IPS-20b (cell line): ENCODE data around the gene CD53.
"Not testable (repeated sequence)": the region's sequence is repeated elsewhere in the genome, so short reads cannot be mapped to it uniquely, and the experiment has no call there.

Source experiments
- H3K27ac ChIP-seq: one replicate; pipeline ENCODE4 v1.5.1; 2013; ENCODE audit warnings: low read length
- H3K27me3 ChIP-seq: 2 replicates; pipeline ENCODE4 v1.6.1; 2013; ENCODE audit warnings: mild to moderate bottlenecking, low read length, inconsistent platforms; ENCODE audit not compliant: insufficient read depth
- H3K36me3 ChIP-seq: 2 replicates; pipeline ENCODE4 v1.6.1; 2013; ENCODE audit warnings: low read depth, mild to moderate bottlenecking, inconsistent platforms, low read length, moderate library complexity; ENCODE audit not compliant: insufficient read depth
- H3K4me1 ChIP-seq: 2 replicates; pipeline ENCODE4 v1.6.1; 2013; ENCODE audit warnings: mild to moderate bottlenecking, control low read depth, inconsistent platforms, low read length, moderate library complexity; ENCODE audit not compliant: insufficient read depth
- H3K4me3 ChIP-seq: 2 replicates; pipeline ENCODE4 v1.5.1; 2013; ENCODE audit warnings: mild to moderate bottlenecking, low read length, inconsistent platforms
- H3K9ac ChIP-seq: 2 replicates; pipeline ENCODE4 v1.6.1; 2013; ENCODE audit warnings: low read depth, mild to moderate bottlenecking, inconsistent platforms, low read length, moderate library complexity
- H3K9me3 ChIP-seq: 2 replicates; pipeline ENCODE4 v1.6.1; 2013; ENCODE audit warnings: mild to moderate bottlenecking, low read depth, low read length, inconsistent platforms; ENCODE audit not compliant: insufficient read depth

CD53 gene

DNA sequence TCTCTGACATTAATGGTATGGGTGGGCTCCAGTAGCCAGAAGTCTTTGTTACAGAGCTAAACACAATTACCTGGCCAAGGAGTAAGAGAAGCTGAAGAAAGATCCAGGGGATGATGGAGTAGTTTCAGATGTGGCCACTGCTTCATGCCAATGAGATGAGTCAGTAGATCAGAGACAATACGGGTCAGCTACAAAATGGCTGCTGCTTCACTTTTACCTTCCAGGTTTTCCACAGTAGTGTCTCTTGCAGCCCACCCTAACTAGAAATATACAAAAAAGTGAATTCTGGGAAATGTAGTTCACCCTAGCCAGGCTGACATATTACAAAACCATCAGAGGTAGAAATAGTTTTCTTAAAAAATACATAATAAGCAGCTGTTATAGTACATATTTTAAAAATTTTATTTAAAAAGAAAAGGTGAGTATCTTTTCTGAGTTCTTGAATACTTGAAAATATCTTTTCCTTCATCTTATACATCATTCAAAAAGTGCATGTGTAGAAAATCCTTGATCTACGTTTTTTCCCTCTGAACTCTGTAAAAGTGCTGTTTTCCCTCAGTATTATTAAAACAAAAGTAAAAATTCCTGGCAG is 54.6 kb downstream of the CD53 start:
- Histone ChIP-seq H3K36me3 (no peaks in the 10 kb centered on the region), H3K9ac (no peak overlapping the region), H3K4me3 (no peak overlapping the region; the same call in 1 of the 2 replicates), H3K27ac (no peak overlapping the region), H3K9me3 (no peaks in the 10 kb centered on the region), H3K4me1 (no peaks in the 10 kb centered on the region), H3K27me3 (no peaks in the 10 kb centered on the region)

DNA sequence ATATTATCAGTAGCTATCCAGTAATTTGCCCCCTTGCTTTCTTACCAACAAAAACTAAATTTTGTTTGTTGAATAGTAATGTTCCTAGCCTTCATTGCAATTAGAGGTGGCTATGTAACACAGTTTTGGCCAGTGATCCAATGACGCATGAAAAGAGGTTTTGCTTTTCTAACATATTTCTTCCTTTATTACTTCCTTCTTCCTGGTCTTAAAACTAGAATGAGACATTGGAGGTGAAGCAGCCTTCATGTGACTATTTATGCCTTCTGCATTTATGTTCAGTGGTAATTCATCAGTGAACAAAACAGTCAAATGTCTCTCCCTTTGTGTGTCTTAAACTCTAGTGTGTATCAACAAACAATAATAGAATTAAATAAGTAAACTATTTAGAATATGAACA is 55.2 kb downstream of the CD53 start:
- Histone ChIP-seq H3K9me3 (no peaks in the 10 kb centered on the region), H3K27ac (no peak overlapping the region), H3K27me3 (no peaks in the 10 kb centered on the region), H3K36me3 (no peaks in the 10 kb centered on the region), H3K9ac (no peak overlapping the region), H3K4me3 (no peak overlapping the region), H3K4me1 (no peaks in the 10 kb centered on the region)

DNA sequence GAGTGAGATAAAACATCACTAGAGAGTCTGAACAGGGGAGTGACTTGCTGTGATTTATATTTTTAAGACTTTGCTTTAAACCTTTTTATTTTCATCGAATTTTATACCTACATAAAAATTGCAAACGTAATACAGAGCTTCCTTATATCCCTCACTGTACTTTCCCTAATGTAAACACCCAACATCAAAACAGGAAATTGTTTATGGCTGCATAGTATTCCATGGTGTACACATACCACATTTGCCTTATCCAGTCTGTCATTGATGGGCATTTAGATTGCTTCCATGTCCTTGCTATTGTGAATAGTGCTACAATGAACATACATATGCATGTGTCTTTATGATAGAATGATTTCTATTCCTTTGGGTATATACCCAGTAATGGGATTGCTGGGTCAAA is 56.0 kb downstream of the CD53 start:
- no peaks in the 10 kb centered on the region for H3K36me3 ChIP-seq
- no peak overlapping the region for H3K27ac ChIP-seq
- no peak overlapping the region for H3K9ac ChIP-seq
- no peaks in the 10 kb centered on the region for H3K4me1 ChIP-seq
- no peaks in the 10 kb centered on the region for H3K27me3 ChIP-seq
- H3K4me3 ChIP-seq: no peak overlapping the region
- H3K9me3 ChIP-seq: no peaks in the 10 kb centered on the region

DNA sequence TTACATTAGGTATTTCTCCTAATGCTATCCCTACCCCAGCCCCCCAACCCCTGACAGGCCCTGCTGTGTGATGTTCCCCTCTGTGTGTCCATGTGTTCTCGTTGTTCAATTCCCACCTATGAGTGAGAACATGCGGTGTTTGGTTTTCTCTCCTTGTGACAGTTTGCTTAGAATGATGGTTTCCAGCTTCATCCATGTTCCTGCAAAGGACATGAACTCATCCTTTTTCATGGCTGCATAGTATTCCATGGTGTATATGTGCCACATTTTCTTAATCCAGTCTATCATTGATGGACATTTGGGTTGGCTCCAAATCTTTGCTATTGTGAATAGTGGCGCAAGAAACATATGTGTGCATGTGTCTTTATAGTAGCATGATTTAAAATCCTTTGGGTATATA is 58.1 kb downstream of the CD53 start:
- H3K27me3 ChIP-seq, H3K4me1 ChIP-seq, H3K9ac ChIP-seq, H3K27ac ChIP-seq, H3K9me3 ChIP-seq, H3K36me3 ChIP-seq, H3K4me3 ChIP-seq: not testable (repeated sequence)

DNA sequence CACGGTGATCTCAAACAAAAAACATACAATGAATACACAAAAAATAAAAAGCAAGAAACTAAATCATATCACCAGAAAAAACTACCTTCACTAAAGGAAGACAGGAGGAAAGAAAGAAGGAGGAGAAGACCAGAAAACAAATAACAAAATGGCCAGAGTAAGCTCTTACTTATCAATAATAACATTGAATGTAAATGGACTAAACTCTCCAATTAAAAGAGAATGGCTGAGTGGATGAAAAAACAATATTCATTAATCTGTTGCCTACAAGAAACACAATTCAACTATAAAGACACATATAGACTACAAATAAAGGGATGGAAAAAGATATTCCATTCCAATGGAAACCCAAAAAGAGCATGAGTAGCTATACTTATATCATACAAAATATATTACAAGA is 63.6 kb downstream of the CD53 start:
- H3K27me3 ChIP-seq: no peaks in the 10 kb centered on the region
- no peaks in the 10 kb centered on the region; the same call in 1 of the 2 replicates for H3K9me3 ChIP-seq
- no peak overlapping the region for H3K9ac ChIP-seq
- no peak overlapping the region for H3K27ac ChIP-seq
- no peaks in the 10 kb centered on the region for H3K4me1 ChIP-seq
- H3K4me3 ChIP-seq: no peak overlapping the region
- H3K36me3 ChIP-seq: no peaks in the 10 kb centered on the region

DNA sequence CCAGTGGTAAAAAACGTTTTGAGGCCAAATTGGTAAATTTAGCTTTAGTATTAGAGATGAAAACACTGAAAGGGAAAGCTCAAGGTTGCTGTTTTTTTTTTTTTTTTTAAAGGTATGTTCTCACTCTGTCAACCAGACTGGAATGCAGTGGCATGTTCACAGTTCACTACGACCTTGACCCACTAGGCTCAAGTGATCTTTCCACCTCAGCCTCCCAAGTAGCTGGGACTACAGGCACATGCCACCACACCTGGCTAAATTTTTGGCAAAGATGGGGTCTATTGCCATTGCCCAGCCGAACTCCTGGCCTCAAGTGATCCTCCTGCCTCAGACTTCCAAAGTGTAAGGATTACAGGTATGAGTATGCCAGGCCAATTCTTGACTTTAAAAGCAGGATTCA is 71.9 kb downstream of the CD53 start:
- Histone ChIP-seq H3K27ac (no peak overlapping the region), H3K4me1 (no peaks in the 10 kb centered on the region), H3K27me3 (no peaks in the 10 kb centered on the region)

DNA sequence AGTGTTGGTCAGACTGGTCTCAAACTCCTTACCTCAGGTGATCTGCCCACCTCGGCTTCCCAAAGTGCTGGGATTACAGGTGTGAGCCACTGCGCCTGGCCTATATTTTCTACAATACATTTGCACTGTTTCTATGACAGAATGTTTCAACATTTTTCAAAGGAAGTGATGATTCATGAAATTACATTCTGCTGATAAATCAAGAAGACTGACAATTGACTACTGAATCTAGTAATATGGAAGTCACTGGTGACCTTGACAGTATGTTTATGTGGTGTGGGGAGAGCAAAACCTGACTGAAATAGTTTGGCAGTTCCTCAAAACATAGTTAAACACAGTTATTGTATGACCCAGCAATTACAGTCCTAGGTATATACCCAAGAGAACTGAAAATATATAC is 72.7 kb downstream of the CD53 start:
- peaks cover 19% of the 10 kb centered on the region for H3K36me3 ChIP-seq

More for the DNA sequence above, 71.9 kb downstream of the CD53 start:
- H3K9me3 ChIP-seq: no peaks in the 10 kb centered on the region
- H3K36me3 ChIP-seq: peaks cover 17% of the 10 kb centered on the region
- H3K4me3 ChIP-seq: no peak overlapping the region
- H3K9ac ChIP-seq: no peak overlapping the region

DNA sequence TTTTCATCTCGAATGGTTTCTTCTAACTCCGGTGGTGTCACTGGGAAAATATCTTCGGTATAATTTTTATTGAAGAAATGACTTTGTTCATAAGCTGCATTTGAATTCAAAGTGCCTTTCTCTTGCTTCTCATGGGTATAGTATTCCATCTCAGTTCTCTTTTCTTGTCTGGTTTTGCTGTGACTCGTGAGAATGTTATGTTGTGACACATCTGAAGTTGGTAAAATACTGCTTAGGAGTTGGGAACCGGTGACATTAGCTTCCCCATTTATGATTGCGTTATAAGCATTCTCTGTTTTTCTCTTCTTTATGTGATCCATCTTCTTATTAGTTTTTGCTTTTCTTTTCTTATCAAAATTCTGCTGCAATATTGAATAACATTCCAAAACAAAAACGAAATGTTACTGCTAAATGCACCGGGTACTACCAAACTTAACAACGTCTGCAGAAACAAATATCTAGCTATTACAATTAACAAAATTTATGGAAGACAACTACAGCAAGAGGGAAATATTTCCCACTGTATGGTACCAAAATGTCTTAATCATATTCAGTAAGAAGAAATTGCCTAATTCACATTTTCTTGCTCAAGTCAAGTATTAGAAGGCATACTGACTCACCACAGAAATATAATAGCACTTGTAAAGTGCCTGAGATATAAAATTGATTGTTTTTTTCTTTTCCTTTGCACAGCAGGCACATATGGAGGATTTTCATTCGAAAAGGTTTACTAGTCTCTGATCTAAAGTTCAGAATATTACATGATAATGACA is 75.3 kb downstream of the CD53 start:
- H3K27ac ChIP-seq: no peak overlapping the region
- no peaks in the 10 kb centered on the region for H3K9me3 ChIP-seq
- peaks cover 34% of the 10 kb centered on the region for H3K36me3 ChIP-seq
- H3K27me3 ChIP-seq: no peaks in the 10 kb centered on the region
- no peaks in the 10 kb centered on the region for H3K4me1 ChIP-seq
- H3K4me3 ChIP-seq: no peak overlapping the region
- no peak overlapping the region for H3K9ac ChIP-seq

More for the DNA sequence above, 72.7 kb downstream of the CD53 start:
- no peaks in the 10 kb centered on the region for H3K27me3 ChIP-seq
- H3K9ac ChIP-seq: no peak overlapping the region
- no peak overlapping the region for H3K27ac ChIP-seq
- no peaks in the 10 kb centered on the region for H3K9me3 ChIP-seq
- H3K4me1 ChIP-seq: no peaks in the 10 kb centered on the region
- H3K4me3 ChIP-seq: no peak overlapping the region
